GM18868 (cell line): ENCODE data around the gene ZNF580.

ENCODE experiments used
- ATAC-seq: cut with Tn5 transposase; IDR thresholded peaks from one replicate; pipeline ENCODE4 v1.9.1; 2021; ENCODE audit warnings: mild to moderate bottlenecking, moderate library complexity; ENCODE audit not compliant: unreplicated experiment

Gene ZNF580

GRCh38 chr19:55658846-55659459 is 18.2 kb downstream of the ZNF580 start:
- no peak for ATAC-seq

- no peak for ATAC-seq
These were observed 19.0 kb downstream of the ZNF580 start for GRCh38 chr19:55659822-55660221.

- ATAC-seq: no peak
These were observed 19.6 kb downstream of the ZNF580 start for GRCh38 chr19:55660404-55660803.

GRCh38 chr19:55660991-55661390 is 20.2 kb downstream of the ZNF580 start:
- ATAC-seq: no peak

- no peak for ATAC-seq
These were observed 21.0 kb downstream of the ZNF580 start for GRCh38 chr19:55661826-55662225.

GRCh38 chr19:55663846-55664536 is 23.2 kb downstream of the ZNF580 start:
- no peak for ATAC-seq

GRCh38 chr19:55666343-55667005 is 25.7 kb downstream of the ZNF580 start:
- no peak for ATAC-seq

- no peak for ATAC-seq
These were observed 26.2 kb downstream of the ZNF580 start for GRCh38 chr19:55667006-55667381.

- no peak for ATAC-seq
These were observed 26.7 kb downstream of the ZNF580 start for GRCh38 chr19:55667511-55667910.

GRCh38 chr19:55667958-55668357 is 27.2 kb downstream of the ZNF580 start:
- ATAC-seq: no peak

GRCh38 chr19:55668603-55669348 is 28.0 kb downstream of the ZNF580 start:
- no peak for ATAC-seq

GRCh38 chr19:55669418-55670279 is 28.8 kb downstream of the ZNF580 start:
- ATAC-seq: no peak

- ATAC-seq: no peak
These were observed 29.7 kb downstream of the ZNF580 start for GRCh38 chr19:55670280-55671053.

GRCh38 chr19:55671054-55671378 is 30.2 kb downstream of the ZNF580 start:
- no peak for ATAC-seq

- no peak for ATAC-seq
These were observed 31.6 kb downstream of the ZNF580 start for GRCh38 chr19:55672418-55672817.

GRCh38 chr19:55673465-55673864 is 32.7 kb downstream of the ZNF580 start:
- ATAC-seq: no peak

GRCh38 chr19:55673889-55674288 is 33.1 kb downstream of the ZNF580 start:
- ATAC-seq: no peak

GRCh38 chr19:55674459-55674840 is 33.6 kb downstream of the ZNF580 start:
- no peak for ATAC-seq

GRCh38 chr19:55674841-55675660 is 34.2 kb downstream of the ZNF580 start, which contains the start of gene EPN1:
Gene EPN1, plus strand, starts transcription at chr19:55675226. Its CDS starts 3,402 bp downstream, at chr19:55678628.
- ATAC-seq: peak; percentile 69
